ENCODE measurements around the gene C3orf20. TPM values are rescaled to one million over a fixed set of nuclear protein-coding genes. Genes with fewer than 3 reads are reported as not detected.

C3orf20 gene
- total and polyA plus RNA-seq, 2 of the 13 experiments (the other 11 are each of a cell fraction or from before 2014, with no cell fraction given), result 0.03 to 0.04 TPM

GRCh38 chr3:14645453-14645852 is 29.5 kb upstream of the C3orf20 start:
- Histone ChIP-seq H3K9me3 (ENCODE audit: low read length) (no peaks in the 10 kb centered on the region), H3K9ac (ENCODE audit: insufficient read depth, low read depth, low read length) (no peak overlapping the region), H3K4me2 (ENCODE audit: low read depth, low read length) (no peak overlapping the region), H3K4me1 (ENCODE audit: insufficient read depth, low read length) (peaks cover 19% of the 10 kb centered on the region), H2AFZ (ENCODE audit: low read length) (no peak overlapping the region), H3K79me2 (ENCODE audit: insufficient read depth, low read length) (no peaks in the 10 kb centered on the region), H3K27ac (ENCODE audit: extremely low read length, insufficient read depth, low read length) (no peak overlapping the region), H3K27me3 (ENCODE audit: control insufficient read depth in 1 of 2, insufficient read depth in 2 of 2, low read length in 2 of 2) (peaks cover 0 to 16% of the 10 kb centered on the region in 2 experiments; a peak in 1 of 5 replicates), H3K36me3 (replicated peaks in 1 of 2; ENCODE audit: control insufficient read depth in 1 of 2, insufficient read depth in 2 of 2, low read length in 2 of 2) (no peaks in the 10 kb centered on the region), H4K20me1 (ENCODE audit: insufficient read depth, low read length) (no peaks in the 10 kb centered on the region), H3K4me3 (replicated peaks in 1 of 3; ENCODE audit: insufficient read depth in 1 of 3, low read depth in 2 of 3, low read length in 3 of 3) (no peak overlapping the region)
- FAIRE-seq (no peak), ATAC-seq (no peak), DNase-seq (ENCODE audit: low spot score) (no peak)
- ChIA-PET CTCF (ENCODE audit: low intra/inter-chr PET ratio, low total read pairs) (no interaction called here), POLR2A (no interaction called here)
- in situ Hi-C loops (cut with HindIII; ENCODE audit: extremely low pct_ligation_motif_present, low pct_unique_long_range_greater_than_20kb) (no loop called here), intact Hi-C loops (cut with micrococcal nuclease; ENCODE audit: unreplicated experiment) (no loop called here)
- TF ChIP-seq ZNF253 (CRISPR knock-in tag; IDR thresholded peaks at IDR 0.05; ENCODE audit: borderline replicate concordance) (no peak), THYN1 (CRISPR knock-in tag; IDR thresholded peaks at IDR 0.05; ENCODE audit: borderline replicate concordance, low read depth) (no peak), FLYWCH1 (CRISPR knock-in tag; IDR thresholded peaks at IDR 0.05) (no peak), MAF1 (CRISPR knock-in tag; IDR thresholded peaks at IDR 0.05; ENCODE audit: borderline replicate concordance) (no peak), ZNF430 (CRISPR knock-in tag; IDR thresholded peaks at IDR 0.05) (no peak), SOX5 (CRISPR knock-in tag; IDR thresholded peaks at IDR 0.05; ENCODE audit: borderline replicate concordance) (no peak), CAMTA2 (CRISPR knock-in tag; IDR thresholded peaks at IDR 0.05; ENCODE audit: borderline replicate concordance) (no peak), ZNF616 (CRISPR knock-in tag; IDR thresholded peaks at IDR 0.05; ENCODE audit: low read depth) (no peak), SMARCC2 (IDR thresholded peaks at IDR 0.05) (no peak), ZMAT3 (CRISPR knock-in tag; conservative IDR thresholded peaks at IDR 0.05) (no peak), ZNF713 (CRISPR knock-in tag; IDR thresholded peaks at IDR 0.05) (no peak), CEBPB (IDR thresholded peaks at IDR 0.05; ENCODE audit: borderline replicate concordance, low read depth, low read length) (no peak), ZBTB39 (CRISPR knock-in tag; IDR thresholded peaks at IDR 0.05) (no peak), ZNF431 (CRISPR knock-in tag; IDR thresholded peaks at IDR 0.05; ENCODE audit: borderline replicate concordance, low read depth) (no peak)
- BruUV-seq (replicated peaks), result no TSS peak
- WGBS (ENCODE audit: low lambda C conversion rate), result 79% methylated on average over 5 of the region's 5 CpGs

Measured in HepG2 (cell line).